C4-2B (cell line): ENCODE measurements around the gene MRS2.

ENCODE experiments used
- CTCF ChIP-seq: fragments of 450-650 bp; conservative IDR thresholded peaks from 2 replicates; pipeline ENCODE4 v1.5.1; 2017; ENCODE audit warnings: mild to moderate bottlenecking
- ZFX ChIP-seq: fragments of 450-650 bp; IDR thresholded peaks from 2 replicates; pipeline ENCODE4 v1.6.1; 2017

GRCh38 chr6:24408719-24409410 is 6.1 kb downstream of the MRS2 start:
- TF ChIP-seq CTCF (no peak), ZFX (no peak)
